ENCODE results near the gene HERC3.

The HERC3 gene

DNA sequence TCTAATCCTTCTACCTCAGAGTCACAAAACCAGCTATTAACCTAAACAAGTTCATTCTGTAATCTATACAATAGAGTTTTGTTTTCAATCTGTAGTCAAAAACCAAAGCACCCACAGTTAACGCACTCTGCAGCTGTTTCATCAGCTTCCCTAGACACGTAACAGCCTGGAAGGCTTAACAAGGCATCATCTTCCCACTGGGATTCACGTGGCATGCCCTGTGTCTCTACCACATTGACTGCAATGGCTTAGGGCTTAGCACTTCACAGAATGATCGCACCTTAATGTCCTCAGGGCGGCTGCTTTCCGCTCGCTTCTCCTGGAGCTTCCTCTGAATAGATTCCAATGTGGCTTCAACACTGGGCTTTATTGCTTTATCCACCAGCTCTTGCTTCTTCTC lies 155.1 kb downstream of the HERC3 start:
- no peak for DNase-seq (ENCODE audit: low spot score)

DNA sequence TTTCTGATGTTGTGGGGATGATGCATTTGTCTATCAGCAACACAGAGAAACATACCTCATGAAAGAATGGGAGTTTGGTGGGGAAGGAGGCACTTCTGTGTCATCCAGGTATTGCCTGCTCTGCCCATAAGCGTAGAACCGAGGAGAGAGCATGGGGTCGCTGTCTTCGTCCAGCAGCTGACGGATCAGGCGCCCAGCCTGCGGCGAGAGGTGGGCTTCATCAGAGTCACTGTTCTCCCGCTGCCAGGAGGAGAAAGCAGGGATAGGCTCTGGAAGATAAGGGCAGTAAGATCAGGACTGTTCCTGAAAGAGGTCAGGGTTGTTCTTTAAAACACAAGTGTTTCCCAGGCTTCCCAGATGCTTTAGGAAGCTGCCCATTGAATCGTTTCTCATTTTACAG lies 158.1 kb downstream of the HERC3 start:
- DNase-seq (ENCODE audit: low spot score), result no peak

DNA sequence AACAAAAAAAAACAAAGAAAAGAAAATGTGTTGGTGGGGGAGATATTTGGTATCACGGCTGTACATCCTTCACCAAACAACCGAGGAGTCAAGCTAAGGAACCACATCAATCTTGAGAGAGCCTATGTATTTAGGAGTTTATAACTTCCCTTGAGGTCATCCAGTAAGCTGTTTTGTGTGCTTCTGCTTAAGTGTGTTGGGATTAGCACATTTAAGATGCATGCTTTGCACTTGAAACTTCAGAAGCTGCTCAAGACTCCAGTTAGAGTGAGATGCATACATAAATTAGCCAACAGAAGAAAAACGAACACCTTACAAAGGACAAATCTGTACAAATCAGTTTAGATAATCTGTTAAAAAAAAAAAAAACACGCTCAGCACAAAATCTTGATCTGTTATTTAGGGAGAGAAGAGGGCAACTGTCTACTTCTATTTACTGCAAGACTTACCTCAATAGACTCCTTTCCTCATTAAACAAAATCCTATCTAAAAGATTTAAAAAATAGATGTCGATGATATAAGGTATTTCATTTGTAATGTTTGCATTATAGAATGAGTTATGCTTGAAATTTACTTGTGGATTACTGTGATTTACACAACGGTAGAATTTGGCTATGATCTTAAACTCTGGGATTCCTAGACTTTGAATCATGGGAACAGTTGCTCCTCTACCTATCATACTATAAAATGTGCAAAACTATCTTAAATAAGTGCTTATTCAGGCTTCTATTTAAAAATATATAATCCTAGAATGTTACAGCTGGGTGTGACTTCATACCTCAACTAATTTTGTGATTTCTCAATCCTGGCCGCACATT lies 159.2 kb downstream of the HERC3 start:
- DNase-seq (ENCODE audit: low spot score), result no peak

DNA sequence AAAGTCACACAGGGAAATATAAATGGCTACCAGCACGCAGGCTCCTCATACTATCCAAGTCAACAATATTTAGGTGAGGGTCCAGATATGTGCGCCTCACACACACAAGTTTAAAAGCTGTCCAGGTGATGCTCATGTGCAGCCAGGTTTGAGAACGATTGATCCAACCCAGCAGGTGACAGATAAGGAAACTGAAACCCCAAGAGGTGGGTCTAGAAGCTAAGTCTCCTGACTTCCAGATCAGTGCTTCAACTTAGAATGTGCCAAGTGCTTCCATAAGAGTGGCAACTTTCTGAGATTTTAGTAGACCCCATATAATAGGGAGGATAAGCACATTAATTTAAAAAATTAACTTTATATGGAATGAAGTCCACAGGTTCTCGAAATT lies 159.8 kb downstream of the HERC3 start:
- DNase-seq (ENCODE audit: low spot score), result no peak

DNA sequence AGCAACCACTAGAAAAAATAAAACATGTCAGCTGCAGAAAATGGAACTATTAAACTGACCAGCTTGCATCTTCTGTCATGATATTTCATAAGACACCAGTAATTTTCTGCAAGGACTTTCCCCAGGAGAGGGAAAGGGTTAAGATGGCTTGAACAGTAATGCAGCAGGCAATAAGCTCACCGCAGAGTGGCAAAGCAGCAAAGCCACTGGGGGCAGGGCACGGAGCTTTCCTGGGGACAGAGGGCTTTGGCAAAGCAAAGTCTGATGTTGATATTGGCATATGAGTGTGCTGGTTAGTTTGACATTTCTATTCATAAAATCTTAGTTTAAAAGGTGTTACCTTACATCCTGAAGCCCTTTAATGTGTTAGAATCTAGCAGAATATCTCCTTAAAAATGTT lies 160.5 kb downstream of the HERC3 start:
- DNase-seq (ENCODE audit: low spot score), result no peak

DNA sequence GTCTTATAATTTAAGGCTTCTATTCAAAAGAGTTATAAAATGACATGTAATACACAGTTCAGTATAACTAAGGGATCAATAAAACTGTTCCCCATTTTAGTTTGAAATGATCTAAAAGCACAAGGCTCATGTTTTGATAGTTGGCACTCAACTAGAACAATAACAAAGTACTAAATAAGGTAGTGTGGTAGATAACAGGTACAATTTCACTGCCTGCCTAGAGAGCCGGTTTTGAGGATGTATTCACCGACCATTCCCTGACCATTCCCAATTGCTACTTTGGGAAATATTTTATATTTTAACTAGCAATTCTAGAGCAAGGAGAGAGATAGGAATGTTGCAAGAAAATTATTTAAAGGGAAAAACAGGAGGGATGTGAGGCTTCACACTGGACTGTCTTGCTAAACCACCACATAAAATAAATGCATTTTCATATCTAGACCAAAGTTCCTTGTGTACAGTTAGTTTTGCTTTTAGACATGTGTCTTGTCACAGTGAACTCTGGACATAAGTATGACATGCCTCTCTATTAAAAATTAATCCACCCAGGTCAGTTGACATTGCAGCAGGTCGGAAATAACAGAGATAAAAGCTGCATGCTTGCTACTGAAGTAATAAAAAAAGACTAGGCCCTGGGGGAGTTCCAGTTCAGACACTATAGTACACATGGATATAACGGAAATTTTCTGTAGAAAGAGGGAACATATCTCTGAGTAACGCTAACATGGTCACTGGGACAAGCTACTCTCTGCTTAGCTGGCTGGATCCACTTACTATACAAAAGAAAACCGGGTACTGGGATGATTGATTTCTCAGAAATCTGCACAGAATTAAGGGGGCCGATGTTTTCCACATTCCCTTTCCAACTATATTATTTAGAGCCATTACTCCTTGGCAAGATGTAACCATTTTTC lies 161.6 kb downstream of the HERC3 start:
- no peak for DNase-seq (ENCODE audit: low spot score)

DNA sequence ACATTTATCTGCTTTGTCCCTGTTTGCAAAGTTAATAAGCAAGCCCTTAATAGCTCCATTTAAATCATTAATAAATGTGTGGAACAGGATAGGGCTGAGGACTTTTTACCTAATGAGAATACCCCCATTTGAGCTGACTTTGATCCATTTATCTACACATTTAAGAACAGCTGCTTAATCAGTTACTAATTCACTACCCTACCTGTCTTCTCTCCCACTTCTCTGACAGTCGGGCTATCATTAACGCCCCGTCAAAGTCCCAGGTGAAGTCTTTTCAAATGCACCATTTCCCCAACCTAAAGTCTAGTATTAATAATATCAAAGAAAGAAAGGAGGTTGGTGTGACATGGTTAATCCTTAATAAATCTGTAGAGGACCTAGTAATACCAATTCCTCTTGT lies 162.5 kb downstream of the HERC3 start:
- DNase-seq (ENCODE audit: low spot score), result no peak

DNA sequence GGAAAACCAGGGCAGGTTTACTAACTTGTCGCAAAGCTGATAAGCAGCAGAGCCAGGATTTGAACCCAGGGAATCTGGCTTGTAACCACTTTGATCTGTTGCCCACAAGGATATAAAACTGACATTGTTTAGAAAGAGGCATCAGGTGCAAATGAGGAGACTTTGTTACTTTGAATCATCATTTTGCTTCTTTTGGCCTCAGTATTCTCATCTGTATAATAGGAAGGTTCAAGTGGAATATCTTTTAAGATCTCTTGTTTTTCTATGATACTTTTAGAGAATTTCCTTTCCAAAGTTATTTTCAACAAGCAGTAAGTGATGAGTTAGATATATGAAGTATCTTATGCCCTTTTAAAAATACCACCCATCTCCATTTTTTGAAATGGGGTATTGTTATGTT lies 163.2 kb downstream of the HERC3 start:
- no peak for DNase-seq (ENCODE audit: low spot score)

DNA sequence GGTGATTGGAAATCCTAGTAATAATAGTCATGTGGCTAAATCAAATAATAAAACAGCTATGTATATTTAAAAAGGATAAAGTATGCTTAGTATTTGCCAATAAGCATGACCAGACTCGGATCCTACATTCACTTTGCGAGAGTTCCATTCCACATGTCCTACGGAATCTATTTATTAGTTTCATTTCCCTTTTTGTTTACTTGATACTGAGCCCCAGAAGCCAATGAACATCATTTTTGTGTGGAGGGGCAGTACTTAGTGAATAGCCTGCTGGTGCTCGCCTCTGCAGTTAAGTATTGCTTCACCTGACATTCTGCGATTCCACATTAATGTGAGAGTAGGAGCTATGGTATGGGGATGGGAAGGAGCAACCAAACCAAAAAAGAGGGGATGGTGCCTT lies 163.9 kb downstream of the HERC3 start:
- DNase-seq (ENCODE audit: low spot score), result peak; percentile 50

DNA sequence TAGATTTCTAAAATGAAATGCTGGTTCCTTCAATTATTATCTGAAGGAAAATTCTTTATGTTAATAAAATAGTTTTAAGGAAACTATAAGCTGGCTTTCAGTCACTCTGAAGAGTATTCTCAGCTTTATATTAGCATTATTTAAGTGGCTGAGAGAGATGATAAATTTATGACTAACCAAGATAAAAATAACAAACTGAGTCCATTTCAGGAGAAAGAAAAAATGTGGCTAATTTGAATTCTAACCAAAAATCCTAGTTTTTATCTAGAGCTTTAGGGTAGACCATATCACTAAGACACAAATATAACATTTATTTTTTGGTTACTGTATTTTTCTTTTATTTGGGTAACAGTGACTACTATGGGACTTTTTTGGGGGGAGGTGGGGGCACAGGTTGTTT lies 164.8 kb downstream of the HERC3 start:
- no peak for DNase-seq (ENCODE audit: low spot score)

DNA sequence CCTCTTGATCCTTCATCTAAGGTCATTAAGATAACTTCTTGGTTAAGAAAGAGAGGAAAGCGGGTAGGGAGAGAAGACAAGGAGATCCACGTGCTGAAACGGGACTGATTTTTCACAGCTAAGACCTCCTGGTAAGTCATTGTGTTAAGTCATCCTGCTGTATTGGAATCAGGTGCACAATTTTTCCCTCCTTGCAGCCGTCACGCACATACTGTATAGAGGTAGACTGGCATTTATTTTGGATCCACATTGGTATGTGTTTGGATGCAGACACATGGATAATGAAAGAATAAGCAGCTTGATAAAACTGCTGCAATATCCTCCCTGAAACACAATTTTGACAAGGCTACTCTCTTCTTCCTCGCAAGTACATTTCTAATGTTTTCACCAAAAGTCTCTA lies 165.5 kb downstream of the HERC3 start:
- DNase-seq (ENCODE audit: low spot score), result no peak

All from Ammon's horn (tissue), 1 donor.